Skin of body (tissue), 2 donors: ENCODE data around the gene THRB. TPM values are rescaled to one million over a fixed set of nuclear protein-coding genes. Genes with fewer than 3 reads are reported as not detected.

ENCODE experiments used
- DNase-seq: peaks from one replicate; lab custom pipeline; 2025; lab: John Stamatoyannopoulos, UW
- total RNA-seq: library from RNA; depleted of rRNA; stranded (reverse); fragments of >200 nt; gene quantifications from one replicate; pipeline ENCODE4 v1.2.3, GENCODE V29; 2014

THRB gene
- total RNA-seq, 1 donor from 2014 or later, result 18.1 TPM

- DNase-seq, result no peak
Observed at GRCh38 chr3:24191801-24192403, 302.7 kb downstream of the THRB start.

- no peak for DNase-seq
Observed at GRCh38 chr3:24190256-24190655, 304.4 kb downstream of the THRB start.

GRCh38 chr3:24185738-24186384 lies 308.8 kb downstream of the THRB start:
- DNase-seq, result no peak

GRCh38 chr3:24184528-24185176 lies 310.0 kb downstream of the THRB start:
- no peak for DNase-seq

GRCh38 chr3:24182756-24183155 lies 311.9 kb downstream of the THRB start:
- DNase-seq, result no peak

GRCh38 chr3:24181256-24181655 lies 313.4 kb downstream of the THRB start:
- no peak for DNase-seq

GRCh38 chr3:24180616-24181015 lies 314.0 kb downstream of the THRB start:
- DNase-seq, result no peak

- peak; percentile 37 for DNase-seq
Observed at GRCh38 chr3:24177201-24177600, 317.4 kb downstream of the THRB start.

GRCh38 chr3:24174614-24175013 lies 320.0 kb downstream of the THRB start:
- DNase-seq, result no peak

- DNase-seq, result no peak
Observed at GRCh38 chr3:24168977-24169376, 325.7 kb downstream of the THRB start.

GRCh38 chr3:24167429-24167828 lies 327.2 kb downstream of the THRB start:
- DNase-seq, result no peak

GRCh38 chr3:24166515-24166914 lies 328.1 kb downstream of the THRB start:
- no peak for DNase-seq

- no peak for DNase-seq
Observed at GRCh38 chr3:24165603-24165982, 329.1 kb downstream of the THRB start.

GRCh38 chr3:24164967-24165602 lies 329.6 kb downstream of the THRB start:
- DNase-seq, result no peak

- DNase-seq, result no peak
Observed at GRCh38 chr3:24162929-24163328, 331.7 kb downstream of the THRB start.

GRCh38 chr3:24161841-24162240 lies 332.8 kb downstream of the THRB start:
- DNase-seq, result no peak

- no peak for DNase-seq
Observed at GRCh38 chr3:24160424-24161095, 334.1 kb downstream of the THRB start.

- no peak for DNase-seq
Observed at GRCh38 chr3:24158761-24159454, 335.7 kb downstream of the THRB start.

GRCh38 chr3:24157106-24157505 lies 337.5 kb downstream of the THRB start:
- no peak for DNase-seq

GRCh38 chr3:24156466-24156865 lies 338.2 kb downstream of the THRB start:
- DNase-seq, result no peak

- DNase-seq, result no peak
Observed at GRCh38 chr3:24155276-24155675, 339.4 kb downstream of the THRB start.
